HG02885 (cell line): ENCODE measurements around the gene PACS2.

ENCODE experiments used
- ATAC-seq: cut with Tn5 transposase; IDR thresholded peaks from one replicate; pipeline ENCODE4 v1.9.1; 2021; ENCODE audit warnings: mild to moderate bottlenecking; ENCODE audit not compliant: unreplicated experiment, poor library complexity

Gene PACS2

DNA sequence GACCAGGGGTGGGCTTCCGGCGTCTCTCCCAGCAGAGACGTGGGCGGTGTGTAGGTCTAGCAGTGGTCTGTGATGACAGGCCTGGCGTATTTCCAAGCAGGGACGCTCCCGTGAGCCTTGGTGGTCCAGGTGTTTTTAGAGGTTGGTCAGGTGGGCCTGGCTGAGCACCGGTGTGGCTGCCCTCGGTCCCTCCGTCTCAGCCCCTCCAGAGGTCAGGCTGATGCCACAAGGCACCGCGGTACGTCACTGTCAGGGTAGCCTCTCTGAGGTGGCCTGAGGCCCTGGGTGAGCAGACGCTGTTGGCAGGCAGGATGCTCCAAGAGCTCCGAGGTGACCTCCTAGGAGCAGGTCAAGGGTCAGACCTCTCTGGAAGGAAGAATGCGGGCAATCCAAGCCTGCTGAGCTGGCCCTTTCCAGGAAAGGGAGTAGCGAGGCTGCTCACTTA is 118.6 kb downstream of the PACS2 start:
- no peak for ATAC-seq

DNA sequence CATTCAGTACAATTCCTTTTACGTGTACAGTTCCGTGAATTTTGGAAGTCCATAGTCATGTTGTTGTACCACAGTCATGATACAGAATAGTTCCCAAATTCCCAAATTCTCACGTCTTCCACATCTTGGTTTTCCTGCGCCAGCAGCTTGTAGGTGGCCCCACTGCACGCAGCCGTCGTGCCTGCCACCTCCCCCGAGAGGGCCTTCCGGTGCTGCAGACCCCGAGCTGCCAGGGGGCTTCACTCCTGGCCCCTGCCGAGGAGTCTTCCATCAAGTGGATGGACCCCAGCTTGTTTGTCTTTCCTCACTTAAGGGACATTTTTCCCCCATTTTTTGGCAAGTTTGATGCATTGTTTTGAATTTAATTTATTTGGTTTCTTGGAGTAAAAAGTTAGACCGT is 121.9 kb downstream of the PACS2 start:
- ATAC-seq, result no peak

DNA sequence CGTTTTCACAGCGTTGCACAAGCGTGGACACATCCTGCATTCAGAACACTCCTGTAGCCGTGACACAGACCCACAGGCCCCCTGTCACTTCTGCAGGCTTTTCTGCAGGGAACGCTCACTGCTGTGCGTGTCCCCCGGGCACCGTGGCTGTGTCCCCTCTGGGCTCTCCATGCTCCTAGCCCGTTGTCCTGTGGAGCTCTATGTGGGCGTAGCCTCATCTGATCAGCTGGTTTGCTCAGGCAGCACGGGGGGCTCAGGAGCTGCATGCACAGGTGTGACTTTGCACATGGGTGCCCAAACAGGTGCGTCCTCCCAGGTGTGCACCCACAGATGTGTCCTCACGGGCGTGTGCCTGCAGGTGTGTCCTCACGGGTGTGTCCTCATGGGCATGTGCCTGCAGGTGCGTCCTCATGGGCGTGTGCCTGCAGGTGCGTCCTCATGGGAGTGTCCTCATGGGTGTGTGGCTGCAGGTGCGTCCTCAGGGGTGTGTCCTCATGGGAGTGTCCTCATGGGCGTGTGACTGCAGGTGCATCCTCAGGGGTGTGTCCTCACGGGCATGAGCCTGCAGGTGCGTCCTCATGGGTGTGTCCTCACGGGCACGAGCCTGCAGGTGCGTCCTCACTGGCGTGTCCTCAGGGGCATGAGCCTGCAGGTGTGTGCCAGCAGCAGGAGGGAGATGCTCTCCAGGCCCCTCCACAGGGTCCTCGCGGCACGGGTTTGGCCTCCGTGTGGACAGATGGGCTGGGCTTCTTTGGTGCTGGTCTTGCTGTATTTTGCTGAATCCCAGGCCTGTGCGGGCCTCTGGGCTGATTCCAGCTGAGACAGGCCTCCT is 122.6 kb downstream of the PACS2 start:
- no peak for ATAC-seq

DNA sequence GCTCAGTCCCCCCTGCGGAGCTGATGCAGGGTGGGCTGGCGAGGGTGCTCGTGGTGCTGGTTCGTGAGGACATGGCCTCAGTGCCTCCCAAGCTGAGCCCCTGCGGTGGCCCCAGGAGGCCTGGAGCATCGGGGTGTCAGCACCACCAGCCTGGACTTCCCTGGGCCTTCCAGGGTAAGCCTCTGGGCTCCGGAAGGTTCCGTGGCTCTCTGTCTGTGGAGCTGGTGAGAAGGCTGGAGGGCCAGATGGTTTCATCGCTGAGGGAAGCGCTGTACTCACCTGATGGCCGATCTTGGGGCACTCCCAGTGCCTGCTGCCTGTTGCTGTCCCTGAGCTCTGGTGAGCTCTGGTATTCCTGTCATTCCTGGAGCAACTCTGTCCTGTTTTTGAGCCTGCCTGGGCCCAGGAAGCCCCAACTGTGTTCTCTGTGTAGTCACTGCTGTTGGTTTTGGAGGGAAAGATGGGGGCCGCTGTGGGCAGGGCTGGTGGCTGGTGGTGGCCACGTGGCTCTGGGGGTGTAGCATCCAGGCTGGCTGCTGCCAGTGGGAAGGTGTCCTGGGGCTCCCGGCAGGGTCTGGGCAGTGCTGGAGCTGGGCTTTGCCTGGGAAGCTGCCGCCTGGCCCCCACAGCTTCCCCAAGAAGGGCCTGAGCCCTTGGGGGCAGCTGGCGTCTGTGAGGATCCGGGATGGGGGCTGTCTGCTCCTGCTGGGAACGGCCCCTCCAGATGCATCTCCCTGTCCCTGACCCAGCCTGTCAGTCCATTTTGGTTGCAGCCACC is 123.4 kb downstream of the PACS2 start:
- no peak for ATAC-seq

DNA sequence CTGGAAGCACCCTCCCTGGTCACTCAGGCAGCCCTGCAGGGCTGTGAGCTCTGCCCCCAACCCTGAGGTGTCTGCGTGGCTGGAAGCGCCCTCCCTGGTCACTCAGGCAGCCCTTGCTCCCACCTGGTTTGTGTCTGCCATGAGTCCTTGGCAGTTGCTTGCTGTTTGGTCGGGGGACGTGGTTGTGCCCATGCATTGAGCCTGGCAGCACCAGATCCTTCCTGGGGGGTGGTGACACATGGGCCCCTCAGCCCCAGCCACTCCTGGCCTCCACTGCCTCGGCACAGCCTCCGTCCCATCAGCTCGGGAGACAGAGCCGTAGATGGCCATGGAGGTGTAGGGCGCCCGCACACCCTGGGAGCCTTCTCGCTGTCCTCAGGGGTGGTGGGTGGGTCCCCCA is 124.6 kb downstream of the PACS2 start:
- no peak for ATAC-seq

DNA sequence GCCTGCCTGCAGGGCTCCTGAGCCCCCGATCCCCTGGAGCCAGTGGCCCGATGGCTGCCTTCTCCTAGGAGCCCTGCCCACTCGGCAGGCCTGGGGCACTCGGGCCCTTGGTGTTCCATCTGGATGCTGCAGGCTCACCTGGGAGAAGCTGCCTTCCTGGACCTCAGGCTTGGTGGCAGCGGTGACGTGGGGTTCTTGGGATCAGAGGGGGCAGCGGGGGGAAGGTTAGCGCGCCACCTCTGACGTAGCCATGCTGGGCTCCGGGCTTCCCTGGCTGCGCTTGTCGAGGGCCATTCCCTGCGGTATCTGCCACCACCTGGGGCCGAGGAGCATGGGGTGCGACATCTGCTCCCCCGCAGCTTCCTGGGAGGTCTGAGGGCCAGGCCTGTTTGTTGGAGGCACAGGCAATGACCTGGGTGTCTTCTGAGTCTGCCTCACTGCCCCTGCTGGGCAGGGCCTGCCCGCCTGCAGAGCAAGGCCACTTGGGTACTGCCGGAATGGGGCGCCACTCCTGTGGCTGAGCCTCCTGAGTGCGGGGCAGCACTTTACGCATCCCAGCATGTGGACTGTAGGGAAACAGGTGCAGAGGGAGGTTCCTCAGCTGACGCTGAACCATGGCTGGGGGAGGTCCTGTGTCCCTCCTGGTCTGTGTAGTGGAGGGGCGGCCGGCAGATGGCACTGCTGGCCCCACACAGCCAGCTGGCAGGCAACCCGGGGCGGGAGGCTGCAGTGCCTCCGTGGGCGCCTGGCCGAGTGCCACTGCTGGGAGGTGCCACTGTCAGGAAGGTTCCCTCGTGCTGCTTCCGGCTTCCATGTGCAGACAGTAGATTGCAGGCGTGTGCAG is 125.4 kb downstream of the PACS2 start:
- no peak for ATAC-seq

DNA sequence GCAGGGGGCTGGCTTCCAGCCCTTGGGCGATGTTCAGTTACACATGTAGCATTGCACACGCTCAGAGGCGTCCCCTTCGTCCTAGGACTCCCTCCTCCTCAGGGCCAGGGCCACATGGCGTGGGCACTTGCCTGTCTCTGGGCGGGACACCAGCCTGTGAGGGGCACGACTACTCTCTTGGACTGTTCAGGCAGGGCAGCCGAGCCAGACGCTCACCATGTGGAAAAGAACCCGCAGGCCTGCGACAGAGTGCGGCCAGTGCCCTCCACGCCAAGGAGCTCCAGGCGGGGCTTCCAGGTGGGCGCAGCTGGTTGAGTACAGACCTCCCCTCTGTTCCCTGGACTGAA is 126.0 kb downstream of the PACS2 start:
- ATAC-seq, result no peak

DNA sequence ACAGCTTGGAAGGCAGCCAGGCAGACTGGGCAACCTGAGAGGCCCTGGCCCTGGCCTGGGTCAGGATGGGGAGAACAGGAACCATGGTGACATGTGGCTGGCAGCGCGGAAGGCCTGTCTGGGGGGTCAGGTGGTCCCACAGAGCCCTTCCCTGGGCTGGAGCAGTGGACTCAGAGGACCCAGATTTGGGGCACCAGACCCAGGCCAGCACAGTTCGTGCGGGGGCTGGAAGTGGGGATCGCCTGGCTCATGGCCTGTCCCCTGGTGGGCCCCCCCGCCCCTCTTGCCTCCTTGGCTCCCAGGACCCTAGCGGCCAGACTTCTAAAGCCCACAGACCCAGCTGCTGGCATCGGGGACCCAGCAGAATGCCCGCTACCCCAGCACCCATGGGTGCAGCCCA is 126.4 kb downstream of the PACS2 start:
- ATAC-seq, result no peak

DNA sequence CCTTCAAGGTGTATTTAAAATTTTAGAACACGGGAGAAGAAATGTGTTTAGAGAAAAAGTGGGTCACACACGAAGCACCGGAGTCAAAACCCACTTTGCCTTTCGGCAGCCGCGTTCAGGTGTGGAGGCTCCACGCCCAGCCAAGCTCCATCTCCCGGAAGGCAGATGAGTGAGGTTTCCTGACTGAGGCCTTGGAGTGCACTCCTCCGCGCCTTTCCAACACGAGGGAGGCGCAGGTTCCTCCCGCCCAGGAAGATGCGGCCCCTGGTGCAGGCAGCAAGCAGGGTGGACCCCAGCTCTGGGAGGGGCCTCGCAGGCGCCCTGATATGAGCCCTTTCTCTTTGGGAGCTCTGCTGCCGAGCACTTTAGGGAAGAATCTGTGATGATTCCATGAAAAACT is 127.6 kb downstream of the PACS2 start:
- no peak for ATAC-seq

DNA sequence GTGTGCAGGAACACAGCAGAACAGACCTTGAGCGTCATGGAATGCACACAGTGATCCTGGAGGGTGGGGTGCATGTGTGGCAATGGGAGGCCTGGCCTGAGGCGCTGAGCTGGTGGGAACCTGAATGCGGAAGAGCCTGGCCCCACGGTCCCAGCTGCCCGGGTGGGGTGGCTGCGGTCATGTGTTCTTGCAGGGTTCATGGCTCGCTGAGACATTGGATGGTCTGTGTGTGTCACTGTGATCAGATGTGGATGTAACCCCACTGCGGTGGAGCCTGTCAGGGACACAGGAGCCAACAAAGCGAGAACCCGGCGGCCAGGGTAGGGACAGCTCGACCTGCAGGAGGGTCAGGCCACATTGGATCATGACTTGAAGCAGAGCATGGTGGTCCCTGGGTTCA is 128.3 kb downstream of the PACS2 start:
- ATAC-seq, result no peak

DNA sequence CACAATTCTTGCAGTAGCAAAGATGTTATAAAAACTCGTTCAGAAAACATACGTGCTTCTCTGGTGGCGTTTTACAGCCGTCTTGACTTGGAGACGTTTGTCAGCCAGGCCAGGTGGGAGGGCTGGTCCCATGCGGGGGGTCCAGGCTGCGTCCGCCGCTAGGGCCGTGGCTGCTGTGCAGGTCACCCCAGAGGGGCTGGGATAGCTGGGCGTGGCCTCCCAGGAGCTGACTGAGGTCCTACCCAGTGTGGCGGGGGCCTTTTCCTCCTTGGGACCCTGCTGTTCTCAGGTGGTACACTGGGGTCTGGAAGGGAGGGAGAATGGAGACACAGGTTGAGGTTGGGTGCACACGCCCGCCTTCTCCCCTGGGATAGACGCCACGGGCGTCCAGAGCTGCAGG is 130.3 kb downstream of the PACS2 start:
- no peak for ATAC-seq

DNA sequence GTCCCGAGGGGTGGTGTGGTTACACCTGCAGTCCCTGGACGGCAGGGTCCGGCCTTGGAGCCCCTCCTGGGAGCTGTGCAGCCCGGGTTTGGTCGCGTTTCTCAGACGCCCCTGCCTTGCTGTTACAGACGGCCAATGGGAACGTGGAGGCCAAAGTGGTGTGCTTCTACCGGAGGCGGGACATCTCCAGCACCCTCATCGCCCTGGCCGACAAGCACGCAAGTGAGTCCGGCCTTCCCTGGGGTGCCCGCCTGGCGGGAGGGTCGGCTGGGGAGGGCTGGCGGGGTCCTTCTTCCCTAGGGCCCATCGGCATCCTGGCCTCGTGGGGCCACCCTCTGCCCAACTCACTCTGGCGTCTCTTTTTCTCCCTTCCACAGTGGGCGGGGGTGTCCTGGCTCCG is 130.7 kb downstream of the PACS2 start:
- no peak for ATAC-seq

DNA sequence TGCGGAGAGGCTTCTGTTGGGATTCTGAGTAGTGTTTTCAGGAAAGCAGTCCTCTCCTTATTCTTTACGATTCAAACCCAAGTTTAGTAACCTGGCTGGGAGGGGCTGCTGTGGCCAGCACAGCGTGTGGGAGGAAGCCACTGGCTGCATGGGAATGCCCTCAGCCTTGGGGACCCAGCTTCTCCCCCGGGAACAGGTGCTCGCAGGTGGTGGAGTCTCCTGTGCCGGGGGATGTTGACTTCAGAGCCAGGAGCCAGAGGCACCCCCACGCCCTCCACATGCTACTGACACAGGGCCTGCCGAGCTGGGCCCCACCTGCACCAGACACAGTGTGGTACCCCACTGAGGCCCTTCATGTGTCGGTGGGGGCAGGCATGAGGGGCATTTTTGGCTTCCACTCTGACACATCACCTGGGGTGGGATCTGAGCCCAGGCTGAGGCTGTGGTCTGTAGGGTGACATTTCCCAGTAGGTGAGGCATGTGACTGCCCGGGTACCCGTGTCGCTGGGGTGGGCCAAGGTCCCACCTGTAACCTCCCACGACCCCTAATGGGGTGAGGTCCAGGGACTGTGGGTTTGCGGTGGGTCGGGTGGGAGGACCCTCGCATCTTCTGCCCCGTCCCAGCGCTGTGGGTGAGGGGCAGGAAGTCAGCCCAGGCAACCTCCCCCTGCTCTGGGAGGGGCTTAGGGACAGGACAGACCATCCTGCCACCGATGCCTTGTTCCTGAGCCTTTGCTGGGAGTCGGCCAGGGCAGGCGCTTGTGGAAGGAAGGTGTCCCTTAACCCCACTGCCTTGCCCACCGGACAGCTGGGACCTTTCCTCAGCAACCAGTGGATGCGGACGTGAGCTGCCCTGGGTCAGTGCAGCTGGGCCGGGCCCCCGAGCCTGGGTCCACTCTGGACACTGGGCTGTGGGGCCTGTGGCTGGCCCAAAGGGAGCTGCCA is 131.6 kb downstream of the PACS2 start:
- ATAC-seq, result no peak

DNA sequence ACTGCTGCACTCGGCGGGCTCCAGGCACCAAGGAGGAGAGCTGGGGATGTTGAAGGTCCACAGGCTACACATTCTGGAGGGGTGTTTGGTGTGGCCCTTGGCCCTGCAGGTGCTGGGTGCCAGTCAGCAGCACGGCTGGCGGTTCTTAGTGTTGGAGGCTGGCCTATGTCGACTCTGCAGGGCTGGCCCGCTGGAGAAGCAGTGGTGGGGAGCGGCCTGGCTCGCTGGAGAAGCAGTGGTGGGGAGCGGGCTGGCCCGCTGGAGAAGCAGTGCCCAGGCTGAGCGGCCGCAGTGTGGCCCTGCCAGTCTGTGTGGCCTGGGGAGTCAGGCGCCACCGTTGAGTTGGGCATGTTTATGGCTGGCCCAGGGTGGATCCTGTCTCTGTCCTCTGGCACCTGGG is 132.4 kb downstream of the PACS2 start:
- ATAC-seq, result no peak
